RCC 7860 (cell line): Measurements from ENCODE around the gene ZNF367.

ENCODE experiments used
- DNase-seq: peaks from one replicate; pipeline ENCODE4 v3.0.0-alpha.2; 2015; ENCODE audit warnings: low spot score
- FAIRE-seq: peaks from 2 replicates; lab custom pipeline; 2012; peaks lifted over from hg19 to GRCh38; lab: Jason Lieb, UNC

The ZNF367 gene

GRCh38 chr9:96418083-96418919 is at the start of gene ZNF367:
TSS of gene ZNF367 (minus strand) at chr9:96418370. CDS start at chr9:96418032, 338 bp downstream.
- FAIRE-seq, result peak; percentile 27
- DNase-seq, result peak; percentile 96

GRCh38 chr9:96467784-96468183 is 49.6 kb upstream of the ZNF367 start:
- FAIRE-seq, result no peak

DNA sequence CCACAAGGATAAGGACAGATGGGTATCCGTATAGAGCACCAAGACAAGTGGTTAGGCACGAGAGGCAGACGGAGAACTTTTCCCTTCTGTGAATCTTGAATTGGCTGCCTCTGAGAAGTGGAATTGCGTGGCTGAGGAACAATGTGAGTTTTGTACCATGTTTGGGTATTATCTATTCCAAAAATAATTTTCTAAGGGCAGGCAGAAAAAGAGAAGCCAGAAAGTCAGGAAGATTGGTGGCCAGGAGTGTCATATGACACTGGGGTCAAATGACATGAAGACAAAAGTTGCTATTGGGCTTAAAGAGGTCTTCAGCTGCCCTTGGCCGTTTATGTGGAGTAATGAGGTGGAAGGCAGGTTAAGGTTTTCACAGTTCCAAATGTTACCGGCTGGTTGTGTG is 46.3 kb upstream of the ZNF367 start:
- DNase-seq, result no peak
- no peak for FAIRE-seq

More at GRCh38 chr9:96467784-96468183, 49.6 kb upstream of the ZNF367 start:
- DNase-seq, result no peak

- FAIRE-seq, result no peak
- DNase-seq, result no peak
These were observed 44.4 kb upstream of the ZNF367 start for GRCh38 chr9:96462541-96462940.

DNA sequence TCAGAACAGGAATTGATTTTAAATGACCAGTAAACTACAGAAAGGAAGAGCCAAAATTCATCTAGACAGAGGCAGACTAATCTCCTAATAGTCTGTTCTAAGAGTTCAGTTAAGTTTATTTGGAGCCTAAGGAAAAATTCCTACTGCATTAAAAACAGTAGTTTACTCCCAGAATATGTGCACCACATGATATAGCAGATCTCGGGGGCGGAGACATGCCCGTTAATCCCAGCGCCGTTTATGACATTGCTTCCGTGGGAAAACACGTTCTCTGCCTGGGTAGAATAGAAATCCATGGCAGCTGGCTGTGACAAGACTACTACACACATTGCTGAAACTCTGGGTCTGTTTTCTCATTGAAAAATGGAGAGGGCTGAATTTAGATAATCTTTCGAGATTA is 43.2 kb upstream of the ZNF367 start:
- no peak for FAIRE-seq
- no peak for DNase-seq

DNA sequence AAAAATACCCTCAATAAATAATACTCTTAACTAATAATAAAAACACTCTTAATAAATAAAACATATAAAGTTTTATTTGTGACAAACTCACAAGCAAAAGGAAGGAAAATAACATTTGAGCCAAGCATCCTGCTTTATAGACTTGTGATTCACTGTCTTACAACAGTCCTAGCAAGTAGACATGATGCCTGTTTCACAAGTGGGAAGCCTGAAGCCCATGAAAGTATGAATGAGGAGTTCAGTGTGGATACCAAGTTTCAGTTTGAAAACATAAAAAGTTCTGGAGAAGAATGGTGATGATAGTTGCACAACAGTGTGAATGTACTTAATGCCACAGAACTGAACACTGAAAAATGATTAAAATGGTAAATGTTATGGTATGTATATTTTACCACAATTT is 42.7 kb upstream of the ZNF367 start:
- FAIRE-seq, result peak; percentile 10
- no peak for DNase-seq

DNA sequence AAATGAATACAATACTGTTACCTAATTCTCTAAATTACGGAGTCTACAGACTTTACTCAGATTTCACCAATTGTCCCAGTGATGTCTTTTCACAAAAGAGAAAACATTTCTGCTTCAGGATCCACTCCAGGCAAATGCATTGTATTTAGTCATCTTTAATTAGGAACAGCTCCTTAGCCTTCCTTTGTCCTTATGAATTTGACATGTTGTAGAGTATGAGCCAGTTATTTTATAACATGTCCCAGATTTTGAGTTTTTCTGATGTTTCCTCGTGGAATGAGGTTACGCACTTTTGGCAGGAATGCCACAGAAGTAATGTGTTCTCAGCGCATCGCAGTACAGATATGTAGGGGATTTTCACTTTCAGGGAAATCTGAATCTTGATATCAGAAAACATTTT is 42.3 kb upstream of the ZNF367 start:
- no peak for FAIRE-seq
- no peak for DNase-seq

DNA sequence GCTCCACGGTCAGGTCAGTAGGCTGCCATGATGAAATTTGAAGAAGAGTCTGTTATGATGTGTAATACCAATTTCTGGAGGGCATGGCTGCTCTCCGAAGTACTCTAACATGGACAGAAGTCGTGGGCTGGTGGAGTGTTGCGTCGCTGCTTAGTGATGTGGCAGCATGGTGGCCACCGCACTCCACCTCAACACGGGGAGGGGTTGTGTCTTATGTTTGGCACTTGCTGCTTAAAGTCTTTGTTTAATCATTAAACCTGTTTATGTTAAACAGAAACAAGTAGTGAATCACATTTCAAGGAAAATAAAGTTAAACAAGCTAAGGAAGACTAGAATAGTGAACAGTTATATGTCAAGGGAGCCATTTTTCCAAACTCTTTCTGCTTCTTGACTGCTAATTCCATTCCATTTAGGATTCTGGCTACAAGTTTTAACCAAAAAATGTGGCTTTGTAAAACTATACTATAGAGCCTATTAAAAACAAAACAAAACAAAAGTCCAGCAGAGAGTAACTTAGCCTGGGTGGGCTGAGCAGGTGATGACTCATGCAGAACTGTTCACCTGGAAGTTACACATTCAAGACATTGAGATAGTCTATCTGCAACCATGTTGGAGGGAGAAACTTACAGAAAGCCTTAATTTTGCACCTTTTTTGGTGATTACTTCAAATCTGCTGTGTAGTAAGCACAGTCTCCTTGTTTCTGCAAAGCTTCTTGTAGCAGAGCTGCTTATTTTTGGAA is 41.3 kb upstream of the ZNF367 start:
- no peak for FAIRE-seq
- no peak for DNase-seq

DNA sequence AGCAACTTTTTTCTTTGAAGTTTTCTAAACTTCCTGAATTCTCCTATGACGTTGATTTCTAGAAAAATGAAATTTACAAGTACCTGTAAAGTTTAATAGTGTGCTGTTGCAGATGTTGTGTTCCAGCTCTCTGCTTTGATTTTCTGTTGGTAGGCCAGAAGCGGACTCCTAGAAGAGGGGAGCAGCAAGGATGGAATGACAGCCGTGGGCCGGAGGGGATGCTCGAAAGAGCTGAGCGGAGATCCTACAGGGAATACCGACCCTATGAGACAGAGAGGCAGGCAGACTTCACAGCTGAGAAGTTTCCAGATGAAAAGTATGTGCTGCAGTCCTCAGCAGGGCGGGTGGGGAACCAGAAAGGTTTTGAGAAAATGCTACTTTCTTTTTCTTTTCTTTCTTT is 40.1 kb upstream of the ZNF367 start:
- no peak for FAIRE-seq
- DNase-seq, result no peak

- DNase-seq (no peak), FAIRE-seq (no peak)
These were observed 39.1 kb upstream of the ZNF367 start for GRCh38 chr9:96457266-96457665.

DNA sequence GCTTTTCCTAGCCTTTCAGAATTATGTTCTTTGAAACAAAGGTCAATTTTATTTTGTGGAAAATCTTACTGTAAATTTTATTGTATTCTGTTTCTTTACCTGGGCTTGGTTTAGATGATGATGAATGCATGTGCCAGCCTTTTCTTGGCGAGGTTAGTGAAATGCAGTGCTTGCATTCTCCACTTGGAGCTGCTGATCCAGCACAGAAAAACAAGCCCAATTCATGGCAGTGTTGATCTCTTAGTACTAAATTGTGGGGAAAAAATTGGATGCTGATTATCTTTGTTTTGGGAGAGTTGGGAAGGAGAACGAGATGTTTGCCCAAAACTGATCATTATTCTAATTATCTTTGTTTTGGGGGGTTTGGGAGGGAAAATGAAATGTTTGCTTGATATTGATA is 35.5 kb upstream of the ZNF367 start:
- no peak for DNase-seq
- FAIRE-seq, result peak; percentile 65

DNA sequence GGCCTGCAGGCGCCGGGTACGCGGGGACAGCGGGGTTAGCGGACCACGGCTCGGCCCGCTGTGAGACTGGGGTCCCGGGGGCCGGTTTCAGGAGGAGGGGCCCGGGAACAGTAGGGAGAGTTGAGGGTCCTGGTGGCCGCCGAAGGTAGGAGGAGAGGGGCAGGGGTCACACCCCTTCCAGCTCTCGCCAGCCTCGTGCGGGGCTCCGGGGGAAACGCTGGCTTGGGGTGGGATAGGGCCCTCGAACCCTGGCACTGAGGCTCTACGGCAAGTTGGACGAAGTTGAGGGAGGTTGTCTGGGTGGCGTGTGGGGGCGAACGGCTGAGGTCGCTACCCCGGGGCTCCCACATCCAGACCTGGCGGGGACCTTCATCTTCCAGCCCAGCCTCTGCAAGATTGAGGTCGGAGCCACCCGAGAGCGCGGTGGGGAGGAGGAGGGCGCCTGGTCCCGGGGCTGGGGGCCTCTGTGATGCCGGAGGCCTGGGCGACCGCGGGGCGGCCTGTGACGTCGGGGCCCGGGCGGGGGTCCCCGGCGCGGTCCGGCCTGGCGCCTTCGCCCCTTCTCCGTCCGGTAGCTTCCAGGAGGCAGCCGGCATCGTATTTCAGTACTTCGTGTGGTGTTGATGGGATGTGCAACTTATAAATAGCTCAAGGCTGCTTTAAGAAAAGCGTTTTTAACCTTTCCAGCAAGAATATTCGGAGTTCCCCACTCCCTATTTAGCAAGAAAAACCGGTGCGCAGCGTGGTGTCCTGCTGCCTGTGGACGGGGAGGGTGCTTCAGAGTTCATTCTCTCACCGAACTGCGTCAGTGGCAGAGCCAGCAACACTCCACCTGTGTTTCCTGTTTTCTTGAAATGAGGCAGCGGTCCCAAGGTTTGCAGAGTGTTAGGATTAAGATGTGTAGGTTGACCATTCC is 32.7 kb upstream of the ZNF367 start:
- FAIRE-seq, result no peak
- no peak for DNase-seq

- no peak for FAIRE-seq
- DNase-seq, result peak; percentile 89
These were observed 31.9 kb upstream of the ZNF367 start, which contains the start of gene HABP4 for GRCh38 chr9:96449845-96450612. TSS of gene HABP4 (plus strand) at chr9:96450169. CDS start at chr9:96450280, 111 bp downstream.

- FAIRE-seq, result no peak
- no peak for DNase-seq
These were observed 31.3 kb upstream of the ZNF367 start for GRCh38 chr9:96449523-96449844.

DNA sequence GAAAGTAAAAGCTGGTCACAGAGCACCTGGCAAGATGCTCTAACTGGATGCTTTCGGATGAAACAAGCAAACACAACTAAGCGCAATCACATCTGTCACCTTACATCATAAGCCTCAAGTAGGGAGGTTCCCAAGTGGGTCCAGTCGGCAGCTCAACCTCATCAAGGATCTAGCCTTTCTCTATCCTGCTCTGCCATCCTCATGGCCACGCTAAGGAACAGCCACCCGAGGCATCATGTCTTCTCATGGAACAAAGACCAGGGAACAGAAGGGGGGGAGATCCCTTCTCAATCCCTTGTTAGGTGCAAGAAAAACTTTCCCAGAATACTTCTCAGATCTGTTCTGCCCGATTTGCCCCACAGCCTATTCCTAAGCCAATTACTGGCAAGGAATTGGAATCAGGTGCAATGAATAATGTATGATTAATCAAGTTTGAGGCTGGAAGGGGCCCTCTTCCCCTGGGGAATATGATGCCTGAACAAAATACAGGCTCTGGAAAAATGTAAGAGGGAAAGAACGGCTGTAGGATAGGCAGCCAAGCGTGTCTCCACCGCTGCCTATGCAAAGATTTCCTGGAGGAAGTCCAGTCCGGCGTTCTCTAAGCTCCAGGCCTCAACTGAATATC is 30.5 kb upstream of the ZNF367 start:
- DNase-seq (no peak), FAIRE-seq (no peak)

GRCh38 chr9:96447406-96447805 is 29.2 kb upstream of the ZNF367 start:
- DNase-seq (no peak), FAIRE-seq (no peak)

GRCh38 chr9:96442491-96442890 is 24.3 kb upstream of the ZNF367 start:
- FAIRE-seq, result no peak
- DNase-seq, result no peak

DNA sequence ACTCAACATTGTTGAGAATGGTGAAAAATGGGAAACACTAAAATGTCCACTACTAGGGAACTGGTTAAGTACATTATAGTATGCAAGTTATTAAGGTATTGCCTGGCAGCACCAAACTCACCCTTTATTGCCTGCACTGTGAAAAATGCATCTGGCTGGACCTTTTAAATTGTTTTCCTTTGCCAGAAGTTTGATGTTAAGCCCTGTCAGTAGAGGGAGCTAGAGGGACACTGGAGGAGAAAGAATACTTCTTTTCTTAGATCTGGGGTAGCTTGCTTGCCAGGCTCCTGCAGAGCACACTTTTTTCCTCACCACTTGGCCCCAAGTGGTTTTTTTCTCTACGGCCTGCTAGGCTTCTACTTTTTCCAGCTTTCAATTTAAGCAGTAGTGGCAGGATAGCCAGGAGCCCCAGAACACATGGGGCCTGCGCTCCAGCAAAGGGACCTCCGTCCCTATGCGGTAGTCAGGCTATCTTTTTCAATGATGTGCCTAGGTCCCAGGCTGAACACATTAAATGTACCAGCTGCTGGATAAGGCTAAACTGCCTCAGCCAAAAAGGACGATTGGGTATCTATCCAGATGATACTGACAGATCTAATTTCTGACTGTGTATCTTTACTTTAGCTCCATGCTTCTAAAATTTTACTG is 23.8 kb upstream of the ZNF367 start:
- no peak for FAIRE-seq
- DNase-seq, result no peak

DNA sequence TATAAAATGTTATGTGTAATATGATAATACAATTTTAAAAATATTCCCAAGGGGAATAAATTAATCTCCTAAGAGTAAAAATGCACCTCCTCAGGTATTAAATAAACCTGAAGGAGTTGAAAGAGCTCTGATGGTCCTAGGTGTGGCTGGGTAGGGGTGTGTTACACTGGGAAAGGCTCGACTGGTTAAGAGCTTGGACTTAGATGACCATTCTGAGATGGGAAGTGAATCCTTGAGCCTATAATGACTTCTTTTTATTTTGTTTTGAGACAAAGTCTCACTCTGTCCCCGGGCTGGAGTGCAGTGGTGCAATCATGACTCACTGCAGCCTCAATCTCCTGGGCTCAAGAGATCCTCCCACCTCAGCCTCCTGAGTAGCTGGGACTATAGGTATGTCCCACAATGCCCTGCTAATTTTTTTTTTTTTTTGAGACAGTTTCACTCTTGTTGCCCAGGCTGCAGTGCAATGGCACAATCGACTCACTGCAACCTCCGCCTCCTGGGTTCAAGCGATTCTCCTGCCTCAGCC is 22.6 kb upstream of the ZNF367 start:
- no peak for FAIRE-seq
- DNase-seq, result no peak
